PFSK-1 (cell line): ENCODE results near the gene AP2B1.

Experiments
- FOXP2 ChIP-seq: optimal IDR thresholded peaks from 2 replicates; pipeline ENCODE3; 2011; ENCODE audit warnings: borderline replicate concordance, control low read depth, inconsistent platforms; ENCODE audit not compliant: insufficient read depth; ENCODE audit errors: extremely low read length, extremely low read depth
- POLR2AphosphoS5 ChIP-seq: IDR thresholded peaks from 2 replicates; pipeline ENCODE4 v1.6.1; 2012; ENCODE audit warnings: low read depth, mild to moderate bottlenecking, control low read depth, low read length, moderate library complexity
- REST ChIP-seq, 2 experiments: IDR thresholded peaks; 2 replicates each; pipeline versions ENCODE4 v1.6.1 to v1.8.0; 2011 to 2012; ENCODE audit warnings: low read depth in 2 of 2, low read length in 2 of 2, control low read depth in 1 of 2, inconsistent platforms in 1 of 2, mild to moderate bottlenecking in 1 of 2, moderate library complexity in 1 of 2; ENCODE audit not compliant: insufficient read depth in 1 of 2
- SIN3A ChIP-seq: IDR thresholded peaks from 2 replicates; pipeline ENCODE4 v1.6.1; 2012; ENCODE audit warnings: mild to moderate bottlenecking, low read length, moderate library complexity, borderline replicate concordance; ENCODE audit not compliant: insufficient read depth
- TAF1 ChIP-seq: IDR thresholded peaks from 2 replicates; pipeline ENCODE4 v1.6.1; 2012; ENCODE audit warnings: low read length, control low read depth, borderline replicate concordance; ENCODE audit not compliant: insufficient read depth

The AP2B1 gene

GRCh38 chr17:35627417-35627816 lies 40.3 kb downstream of the AP2B1 start:
- TF ChIP-seq TAF1 (no peak), POLR2AphosphoS5 (no peak), FOXP2 (no peak), REST (IDR thresholded peaks at IDR 0.05; ENCODE audit: insufficient read depth in 1 of 2, low read depth in 2 of 2, low read length in 2 of 2) (no peak), SIN3A (no peak)

- no peak for TF ChIP-seq SIN3A
- no peak for TF ChIP-seq FOXP2
- TF ChIP-seq POLR2AphosphoS5, result no peak
- TF ChIP-seq REST (IDR thresholded peaks at IDR 0.05; ENCODE audit: insufficient read depth in 1 of 2, low read depth in 2 of 2, low read length in 2 of 2), result no peak
- TF ChIP-seq TAF1, result no peak
Observed at GRCh38 chr17:35630530-35631148, 43.5 kb downstream of the AP2B1 start.

- no peak for TF ChIP-seq FOXP2
- no peak for TF ChIP-seq POLR2AphosphoS5
- TF ChIP-seq SIN3A, result no peak
- no peak for TF ChIP-seq TAF1
- no peak for TF ChIP-seq REST (IDR thresholded peaks at IDR 0.05; ENCODE audit: insufficient read depth in 1 of 2, low read depth in 2 of 2, low read length in 2 of 2)
Observed at GRCh38 chr17:35641032-35641431, 53.9 kb downstream of the AP2B1 start.

GRCh38 chr17:35645923-35646322 lies 58.8 kb downstream of the AP2B1 start:
- TF ChIP-seq SIN3A (no peak), POLR2AphosphoS5 (no peak), REST (IDR thresholded peaks at IDR 0.05; ENCODE audit: insufficient read depth in 1 of 2, low read depth in 2 of 2, low read length in 2 of 2) (no peak), FOXP2 (no peak), TAF1 (no peak)

GRCh38 chr17:35651467-35651866 lies 64.3 kb downstream of the AP2B1 start:
- no peak for TF ChIP-seq FOXP2
- no peak for TF ChIP-seq REST (IDR thresholded peaks at IDR 0.05; ENCODE audit: insufficient read depth in 1 of 2, low read depth in 2 of 2, low read length in 2 of 2)
- no peak for TF ChIP-seq POLR2AphosphoS5
- no peak for TF ChIP-seq SIN3A
- TF ChIP-seq TAF1, result no peak
